HG03280 (cell line): ENCODE measurements around the gene PPM1L.
"Not testable (repeated sequence)": the region's sequence is repeated elsewhere in the genome, so short reads cannot be mapped to it uniquely, and the experiment has no call there.

Experiments used
- ATAC-seq: cut with Tn5 transposase; IDR thresholded peaks from one replicate; pipeline ENCODE4 v1.9.1; 2021; ENCODE audit warnings: mild to moderate bottlenecking, moderate library complexity; ENCODE audit not compliant: unreplicated experiment

The PPM1L gene

GRCh38 chr3:160755776-160756304, at the start of gene PPM1L:
Gene PPM1L, plus strand, starts transcription at chr3:160756231.
- ATAC-seq = peak; percentile 40

- ATAC-seq = peak; percentile 60
These were observed 48.7 kb upstream of the PPM1L start for GRCh38 chr3:160707187-160707794.

GRCh38 chr3:160709477-160710182, 46.4 kb upstream of the PPM1L start:
- no peak for ATAC-seq

DNA sequence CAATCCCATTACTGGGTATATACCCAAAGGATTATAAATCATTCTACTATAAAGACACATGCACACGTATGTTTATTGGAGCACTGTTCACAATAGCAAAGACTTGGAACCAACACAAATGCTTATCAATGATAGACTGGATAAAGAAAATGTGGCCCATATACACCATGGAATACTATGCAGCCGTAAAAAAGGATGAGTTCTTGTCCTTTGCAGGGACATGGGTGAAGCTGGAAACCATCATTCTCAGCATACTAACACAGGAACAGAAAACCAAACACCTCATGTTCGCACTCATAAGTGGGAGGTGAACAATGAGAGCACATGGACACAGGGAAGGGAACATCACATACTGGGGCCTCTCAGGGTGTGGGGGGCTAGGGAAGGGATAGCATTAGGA, 42.9 kb upstream of the PPM1L start:
- ATAC-seq = not testable (repeated sequence)

GRCh38 chr3:160719710-160720109, 36.3 kb upstream of the PPM1L start:
- ATAC-seq = no peak

DNA sequence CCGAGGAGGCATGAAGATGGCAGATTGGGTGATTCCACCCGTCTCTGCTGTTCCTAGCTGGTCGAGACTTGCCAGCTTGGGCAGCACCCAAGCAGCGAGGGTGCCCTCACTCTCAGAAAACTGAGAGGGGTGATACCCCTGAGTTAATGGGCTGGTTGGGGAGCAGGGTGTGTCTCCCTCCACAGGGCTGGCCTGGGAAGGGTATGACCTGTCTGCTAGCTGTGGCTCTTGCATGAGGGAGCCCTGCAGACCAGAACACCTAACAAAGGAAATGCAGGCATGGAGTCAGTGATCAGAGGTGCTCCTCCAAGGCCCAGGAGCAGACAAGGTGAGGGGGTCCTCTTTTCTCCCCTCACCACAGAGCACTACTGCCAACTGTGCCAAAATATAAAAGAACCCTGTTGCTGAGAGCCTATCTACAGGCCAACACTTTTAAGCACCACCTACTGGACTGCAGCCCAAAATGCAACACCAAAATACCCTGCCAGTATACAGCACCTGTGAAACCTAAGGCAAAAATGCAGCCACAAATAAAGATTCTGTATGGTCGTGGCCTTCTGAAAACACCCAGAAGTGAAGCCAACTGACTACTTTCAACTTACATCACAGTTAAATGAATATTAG, 35.8 kb upstream of the PPM1L start:
- peak; percentile 75 for ATAC-seq

DNA sequence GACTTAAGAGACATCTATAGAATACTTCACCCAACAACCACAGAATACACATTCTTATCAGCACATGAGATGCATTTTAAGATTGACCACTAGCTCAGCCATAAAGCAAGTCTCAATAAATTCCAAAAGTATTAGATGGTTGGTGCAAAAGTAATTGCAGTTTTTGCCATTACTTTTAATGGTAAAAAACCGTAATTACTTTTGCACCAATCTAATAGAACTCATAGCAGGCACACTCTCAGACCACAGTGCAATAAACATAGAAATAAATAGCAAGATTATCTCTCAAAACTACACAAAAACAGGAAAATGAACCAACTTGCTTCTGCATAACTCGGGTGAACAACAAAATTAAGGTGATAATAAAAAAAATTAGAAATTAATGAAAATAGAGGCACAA, 33.7 kb upstream of the PPM1L start:
- no peak for ATAC-seq

GRCh38 chr3:160725338-160725737, 30.7 kb upstream of the PPM1L start:
- ATAC-seq = no peak

DNA sequence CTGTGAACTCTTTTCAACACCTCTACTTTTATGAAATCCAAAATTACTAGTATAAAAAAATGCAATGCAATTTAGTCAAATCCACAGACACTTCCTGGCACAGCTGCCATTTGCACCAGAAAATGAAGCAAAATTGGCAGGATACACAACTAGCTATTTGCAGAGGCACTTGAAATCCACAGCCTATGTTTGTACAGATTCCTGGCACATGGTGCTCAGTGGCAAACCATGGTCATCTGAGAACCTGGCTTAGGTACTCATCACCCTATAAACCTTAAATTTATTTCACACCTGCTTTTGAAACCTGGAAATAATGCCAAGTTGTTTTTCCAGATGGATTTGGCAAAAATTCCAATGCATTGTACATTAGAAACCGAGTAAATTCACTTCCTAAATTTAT, 20.2 kb upstream of the PPM1L start:
- no peak for ATAC-seq

GRCh38 chr3:160738048-160738447, 18.0 kb upstream of the PPM1L start:
- ATAC-seq = no peak

DNA sequence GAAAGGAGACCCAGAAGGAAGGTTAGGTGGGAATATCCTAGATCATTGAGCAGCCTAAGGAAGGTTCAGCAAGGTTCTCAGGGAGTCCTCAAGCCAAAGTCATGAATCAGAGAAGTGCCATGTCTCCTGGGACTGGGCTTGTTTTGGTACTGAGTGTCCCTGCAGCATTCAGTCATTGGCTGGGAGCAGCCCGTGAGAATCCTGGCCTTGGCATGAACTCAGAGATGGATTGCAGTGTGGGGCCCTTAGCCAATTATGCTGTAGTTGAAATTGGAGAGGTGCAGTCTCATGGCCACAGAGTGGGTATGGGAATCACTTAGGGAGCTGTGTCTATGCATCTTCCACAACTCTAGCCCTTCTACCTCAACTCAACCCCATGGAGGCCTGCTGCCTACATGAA, 17.0 kb upstream of the PPM1L start:
- no peak for ATAC-seq

DNA sequence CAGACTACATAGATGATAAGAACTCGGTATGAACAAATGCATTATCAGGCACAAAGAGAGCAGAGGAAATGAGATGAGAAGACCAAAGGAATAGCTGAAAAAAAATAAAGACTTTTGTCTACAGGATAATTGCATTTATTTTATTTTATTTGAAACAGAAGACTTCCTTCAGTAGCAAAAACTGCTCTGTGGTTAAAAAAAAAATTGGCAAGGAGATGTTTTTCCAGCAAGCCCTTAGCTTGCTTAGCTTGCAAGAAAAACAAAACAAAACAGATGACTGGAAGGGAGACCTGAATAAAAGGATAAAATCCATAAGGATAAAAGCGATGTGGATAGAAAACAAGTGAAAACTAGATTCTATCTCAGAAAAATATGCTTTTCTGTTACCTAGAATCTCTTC, 9.1 kb upstream of the PPM1L start:
- no peak for ATAC-seq

DNA sequence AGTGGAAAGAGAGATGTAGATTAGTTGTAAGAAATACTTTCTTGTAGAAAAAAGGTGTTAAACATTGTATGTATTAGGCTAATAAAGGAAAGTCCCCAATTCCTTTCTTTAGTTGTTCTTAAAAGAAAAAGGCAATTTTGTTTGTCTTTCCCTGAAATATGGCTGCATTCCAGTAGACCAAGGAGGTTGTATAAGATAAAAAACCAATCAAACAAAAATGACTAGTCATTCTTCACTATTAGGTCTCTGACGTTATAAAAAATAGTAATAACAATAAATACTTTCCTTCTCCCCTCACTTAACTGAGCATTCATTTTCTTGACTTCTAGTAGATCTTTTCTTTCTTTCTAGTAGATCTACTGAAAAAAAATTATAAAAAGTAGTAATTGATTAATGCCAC, 8.6 kb upstream of the PPM1L start:
- ATAC-seq = no peak

- ATAC-seq = no peak
These were observed 7.8 kb upstream of the PPM1L start for GRCh38 chr3:160748231-160748630.

- no peak for ATAC-seq
These were observed 7.2 kb upstream of the PPM1L start for GRCh38 chr3:160748787-160749186.

GRCh38 chr3:160753953-160754352, 2.1 kb upstream of the PPM1L start:
- ATAC-seq = no peak

GRCh38 chr3:160754371-160754854, 1.6 kb upstream of the PPM1L start:
- ATAC-seq = no peak

- ATAC-seq = peak; percentile 91
These were observed 930 bp upstream of the PPM1L start for GRCh38 chr3:160754855-160755747.

DNA sequence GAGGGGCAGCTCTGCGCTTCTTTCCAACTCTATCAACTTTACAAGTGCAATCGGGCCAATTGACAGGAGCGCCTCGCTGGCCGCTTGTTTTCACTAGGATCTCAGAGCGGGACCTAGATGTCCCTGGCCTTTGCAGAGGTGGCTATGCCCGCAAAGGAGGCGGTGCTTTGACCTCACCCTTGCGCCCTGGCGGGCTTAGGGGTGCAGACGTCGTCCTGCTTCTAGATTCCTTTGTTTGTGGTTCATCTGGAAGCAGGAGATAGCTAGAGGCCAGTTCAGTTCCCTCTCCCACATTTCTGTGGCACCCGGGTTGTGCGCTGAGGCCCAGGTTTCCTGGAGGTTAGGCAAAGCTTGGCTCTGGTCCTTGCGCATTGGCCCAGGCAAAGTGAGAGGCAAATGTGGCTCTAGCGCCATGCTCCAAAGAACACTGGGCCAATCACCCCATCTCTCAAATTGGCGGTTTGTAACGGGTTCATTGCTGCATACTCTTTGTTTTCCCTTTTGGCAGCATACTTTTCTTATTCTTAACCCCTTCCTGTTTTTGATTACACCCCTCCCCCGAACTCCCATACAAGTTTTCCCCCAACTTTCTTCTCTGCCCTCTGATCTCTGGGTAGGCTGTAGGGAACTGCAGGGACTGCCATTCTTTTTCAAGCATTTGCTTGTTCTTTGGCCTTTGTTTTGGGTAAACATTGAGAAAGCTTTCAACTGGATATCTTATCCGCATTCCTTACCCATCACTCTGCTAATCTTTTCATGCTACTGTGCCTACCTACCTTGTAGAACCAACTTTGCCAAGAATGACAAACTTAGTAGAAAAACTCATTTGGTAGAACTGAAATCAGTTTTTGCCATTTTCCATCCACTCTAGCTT, 1.4 kb downstream of the PPM1L start:
- no peak for ATAC-seq
